Activated CD8-positive, alpha-beta T cell treated with anti-CD3 and anti-CD28 coated beads for 36 hours (primary cell): ENCODE measurements around the gene SLC13A5. TPM values are rescaled to one million over a fixed set of nuclear protein-coding genes. Genes with fewer than 3 reads are reported as not detected.

Experiments used
- ATAC-seq: fragments of 200-7000 bp; cut with Tn5 transposase; one replicate; pipeline ENCODE4 v1.10.0; 2021; ENCODE audit warnings: mild to moderate bottlenecking, moderate library complexity
- CTCF ChIA-PET: fragments of 350-600 bp; sonication (Branson Sonifier 250); formaldehyde crosslinking; loops from one replicate; lab custom pipeline; 2021; ENCODE audit warnings: antibody characterized with exemption; lab: Charles Lee
- POLR2A ChIA-PET: fragments of 350-600 bp; sonication (Branson Sonifier 250); formaldehyde crosslinking; loops from one replicate; lab custom pipeline; 2021; ENCODE audit warnings: antibody characterized with exemption; lab: Charles Lee
- DNase-seq: peaks from one replicate; pipeline ENCODE4 v3.0.0-alpha.2; 2020
- H3K27ac Mint-ChIP-seq: one replicate; pipeline ENCODE4 v1.8.0; 2021; ENCODE audit warnings: mild to moderate bottlenecking, mixed read lengths
- H3K27me3 Mint-ChIP-seq: one replicate; pipeline ENCODE4 v1.8.0; 2021; ENCODE audit warnings: mixed read lengths
- H3K36me3 Mint-ChIP-seq: one replicate; pipeline ENCODE4 v1.8.0; 2021; ENCODE audit warnings: low read depth, mixed read lengths
- H3K4me1 Mint-ChIP-seq: one replicate; pipeline ENCODE4 v1.8.0; 2021; ENCODE audit warnings: low read depth, mixed read lengths
- H3K4me3 Mint-ChIP-seq: one replicate; pipeline ENCODE4 v1.8.0; 2021; ENCODE audit warnings: mild to moderate bottlenecking, moderate library complexity, mixed read lengths
- H3K9me3 Mint-ChIP-seq: one replicate; pipeline ENCODE4 v1.8.0; 2021; ENCODE audit warnings: mixed read lengths
- CTCF ChIP-seq: fragments of 200-600 bp; IDR thresholded peaks from one replicate; pipeline ENCODE4 v1.8.0; 2022; ENCODE audit warnings: antibody characterized with exemption, mild to moderate bottlenecking
- intact Hi-C: fragments of 100-400 bp; cut with micrococcal nuclease; formaldehyde crosslinking; loops from one replicate; pipeline ENCODE4 v1.10.0; 2022
- total RNA-seq, 2 experiments: library from RNA; stranded (reverse); gene quantifications; one replicate each; pipeline ENCODE4 v1.2.3, GENCODE V29; 2021

SLC13A5 gene
- total RNA-seq, 2 experiments from 2014 or later = not detected

GRCh38 chr17:6712854-6713129 lies 377 bp downstream of the SLC13A5 start:
- ATAC-seq (no peak), DNase-seq (no peak)
- H3K4me1 Mint-ChIP-seq = peaks cover 14% of the 10 kb centered on the region
- no peaks in the 10 kb centered on the region for H3K36me3 Mint-ChIP-seq
- peaks cover 4% of the 10 kb centered on the region for H3K9me3 Mint-ChIP-seq
- H3K4me3 Mint-ChIP-seq = peak overlapping the region; percentile 29
- no peak for TF ChIP-seq CTCF
- no peak overlapping the region for H3K27ac Mint-ChIP-seq
- ChIA-PET POLR2A (interaction anchor here (1.0 kb wide), 1 partner anchor 52 kb away, joined by 3 read pairs; no protein-coding TSS in a partner anchor), CTCF (interaction anchor here (0.7 to 1.5 kb wide), 3 partner anchors 130 to 240 kb away, joined by 3 to 4 read pairs (median 4); no protein-coding TSS in a partner anchor)
- intact Hi-C loops = no loop called here
- peaks cover 58% of the 10 kb centered on the region for H3K27me3 Mint-ChIP-seq

- POLR2A ChIA-PET = interaction anchor here (1.0 kb wide), 1 partner anchor 51 kb away, joined by 3 read pairs; no protein-coding TSS in a partner anchor
- peaks cover 55% of the 10 kb centered on the region for H3K27me3 Mint-ChIP-seq
- ATAC-seq (no peak), DNase-seq (no peak)
- H3K36me3 Mint-ChIP-seq = no peaks in the 10 kb centered on the region
- peaks cover 4% of the 10 kb centered on the region for H3K9me3 Mint-ChIP-seq
- intact Hi-C loops = no loop called here
- no peak for TF ChIP-seq CTCF
- peaks cover 14% of the 10 kb centered on the region for H3K4me1 Mint-ChIP-seq
- CTCF ChIA-PET = interaction anchor here (0.7 to 1.5 kb wide), 3 partner anchors 131 to 239 kb away, joined by 3 to 4 read pairs (median 4); no protein-coding TSS in a partner anchor
- H3K27ac Mint-ChIP-seq = no peak overlapping the region
- H3K4me3 Mint-ChIP-seq = no peak overlapping the region
Observed at GRCh38 chr17:6712058-6712853, 913 bp downstream of the SLC13A5 start.

GRCh38 chr17:6711681-6712057 lies 1.5 kb downstream of the SLC13A5 start:
- no peak for TF ChIP-seq CTCF
- H3K36me3 Mint-ChIP-seq = no peaks in the 10 kb centered on the region
- ATAC-seq (no peak), DNase-seq (no peak)
- intact Hi-C loops = no loop called here
- POLR2A ChIA-PET = no interaction called here
- no peak overlapping the region for H3K4me3 Mint-ChIP-seq
- CTCF ChIA-PET = interaction anchor here (1.3 kb wide), 1 partner anchor 132 kb away, joined by 4 read pairs; no protein-coding TSS in a partner anchor
- no peak overlapping the region for H3K27ac Mint-ChIP-seq
- peaks cover 14% of the 10 kb centered on the region for H3K4me1 Mint-ChIP-seq
- peaks cover 2% of the 10 kb centered on the region for H3K9me3 Mint-ChIP-seq
- H3K27me3 Mint-ChIP-seq = peaks cover 52% of the 10 kb centered on the region

GRCh38 chr17:6711081-6711674 lies 2.0 kb downstream of the SLC13A5 start:
- H3K27me3 Mint-ChIP-seq = peaks cover 50% of the 10 kb centered on the region
- no peak for ATAC-seq
- no peak overlapping the region for H3K27ac Mint-ChIP-seq
- ChIA-PET POLR2A (no interaction called here), CTCF (no interaction called here)
- TF ChIP-seq CTCF = no peak
- peaks cover 14% of the 10 kb centered on the region for H3K4me1 Mint-ChIP-seq
- H3K36me3 Mint-ChIP-seq = no peaks in the 10 kb centered on the region
- H3K4me3 Mint-ChIP-seq = no peak overlapping the region
- H3K9me3 Mint-ChIP-seq = peaks cover 2% of the 10 kb centered on the region
- intact Hi-C loops = no loop called here
- DNase-seq = no peak

- intact Hi-C loops = no loop called here
- ChIA-PET CTCF (no interaction called here), POLR2A (no interaction called here)
- Mint-ChIP-seq H3K4me1 (peaks cover 14% of the 10 kb centered on the region), H3K27me3 (peaks cover 46% of the 10 kb centered on the region), H3K9me3 (no peaks in the 10 kb centered on the region), H3K36me3 (no peaks in the 10 kb centered on the region), H3K27ac (no peak overlapping the region), H3K4me3 (no peak overlapping the region)
- no peak for DNase-seq
- no peak for TF ChIP-seq CTCF
- no peak for ATAC-seq
Observed at GRCh38 chr17:6710317-6710716, 2.9 kb downstream of the SLC13A5 start.
